Coronary artery (tissue), 2 donors: ENCODE measurements around the gene MAGEC1.

Experiments used
- DNase-seq: peaks from one replicate; pipeline ENCODE4 v3.0.0-alpha.2; 2017; ENCODE audit warnings: low spot score
- H3K27ac ChIP-seq, 2 donors: fragments of 200-600 bp; sonication (generic); one replicate each; pipeline ENCODE4 v1.5.1; 2016 to 2019
- H3K4me3 ChIP-seq: fragments of 200-600 bp; sonication (generic); 2 replicates; pipeline ENCODE4 v1.5.1; 2016; ENCODE audit warnings: mild to moderate bottlenecking, moderate library complexity
- CTCF ChIP-seq: fragments of 200-600 bp; sonication (generic); IDR thresholded peaks from one replicate; pipeline ENCODE4 v1.5.1; 2019; ENCODE audit warnings: antibody characterized with exemption

MAGEC1 gene

GRCh38 chrX:141936080-141936479 lies 32.4 kb downstream of the MAGEC1 start:
- Histone ChIP-seq H3K4me3 (no peak overlapping the region), H3K27ac (no peak overlapping the region)
- no peak for DNase-seq
- no peak for TF ChIP-seq CTCF

GRCh38 chrX:141941234-141941633 lies 37.5 kb downstream of the MAGEC1 start:
- Histone ChIP-seq H3K27ac (no peak overlapping the region), H3K4me3 (no peak overlapping the region)
- no peak for TF ChIP-seq CTCF
- DNase-seq, result no peak

GRCh38 chrX:141945426-141945825 lies 41.7 kb downstream of the MAGEC1 start:
- no peak for TF ChIP-seq CTCF
- no peak overlapping the region for H3K4me3 ChIP-seq

GRCh38 chrX:141947350-141947749 lies 43.7 kb downstream of the MAGEC1 start:
- TF ChIP-seq CTCF, result no peak
- H3K4me3 ChIP-seq, result no peak overlapping the region
- no peak for DNase-seq
- no peak overlapping the region for H3K27ac ChIP-seq

More at GRCh38 chrX:141945426-141945825, 41.7 kb downstream of the MAGEC1 start:
- H3K27ac ChIP-seq, result no peak overlapping the region
- DNase-seq, result no peak

- H3K27ac ChIP-seq, result no peak overlapping the region
- TF ChIP-seq CTCF, result no peak
- H3K4me3 ChIP-seq, result no peak overlapping the region
- no peak for DNase-seq
These were observed 48.9 kb downstream of the MAGEC1 start for GRCh38 chrX:141952603-141953002.

- Histone ChIP-seq H3K27ac (no peak overlapping the region), H3K4me3 (no peak overlapping the region)
- no peak for TF ChIP-seq CTCF
- no peak for DNase-seq
These were observed 55.0 kb downstream of the MAGEC1 start for GRCh38 chrX:141958675-141959074.
